GM18868 (cell line): ENCODE measurements around the gene AIRE.
"Not testable (repeated sequence)": the region's sequence is repeated elsewhere in the genome, so short reads cannot be mapped to it uniquely, and the experiment has no call there.

Experiments used
- ATAC-seq: cut with Tn5 transposase; IDR thresholded peaks from one replicate; pipeline ENCODE4 v1.9.1; 2021; ENCODE audit warnings: mild to moderate bottlenecking, moderate library complexity; ENCODE audit not compliant: unreplicated experiment

The AIRE gene

GRCh38 chr21:44265734-44266270 is 19.9 kb upstream of the AIRE start:
- ATAC-seq = no peak

GRCh38 chr21:44267655-44268142 is 18.0 kb upstream of the AIRE start:
- ATAC-seq = no peak

GRCh38 chr21:44269090-44269489 is 16.6 kb upstream of the AIRE start:
- no peak for ATAC-seq

DNA sequence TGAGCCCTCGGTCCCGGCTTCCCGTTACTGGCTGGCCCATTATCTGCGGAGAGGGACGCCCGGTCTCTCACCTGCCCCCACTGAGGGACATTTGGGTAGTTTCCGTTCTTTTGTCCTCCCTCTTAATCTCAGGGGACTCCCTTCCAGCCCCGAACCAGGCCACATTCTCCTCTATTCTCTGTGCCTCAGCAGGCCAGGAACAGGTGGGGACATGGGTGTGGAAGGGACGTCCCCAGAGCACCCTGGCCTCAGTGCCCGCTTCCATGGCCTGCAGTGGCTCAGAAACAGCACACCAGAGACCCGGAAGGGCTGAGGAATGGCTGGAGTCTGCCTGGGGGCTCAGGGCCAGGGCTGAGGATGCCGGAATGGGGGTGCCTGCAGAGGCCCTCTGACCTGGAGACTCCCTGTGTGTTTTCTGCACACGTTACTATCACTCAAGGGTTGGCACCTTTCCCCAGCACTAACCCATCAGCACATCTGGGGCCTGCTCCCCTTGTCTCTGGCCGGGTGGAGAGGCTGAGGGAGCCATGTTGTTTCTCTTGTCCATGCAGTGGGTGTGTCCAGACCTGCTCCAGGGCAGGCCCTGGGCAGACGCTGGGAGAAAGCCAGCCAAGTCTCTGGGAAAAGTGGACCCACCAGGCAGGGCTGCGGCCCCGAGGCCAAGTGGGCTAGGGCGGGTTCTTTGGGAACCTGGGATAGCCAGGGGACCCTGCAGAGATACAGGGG is 14.0 kb upstream of the AIRE start:
- no peak for ATAC-seq

DNA sequence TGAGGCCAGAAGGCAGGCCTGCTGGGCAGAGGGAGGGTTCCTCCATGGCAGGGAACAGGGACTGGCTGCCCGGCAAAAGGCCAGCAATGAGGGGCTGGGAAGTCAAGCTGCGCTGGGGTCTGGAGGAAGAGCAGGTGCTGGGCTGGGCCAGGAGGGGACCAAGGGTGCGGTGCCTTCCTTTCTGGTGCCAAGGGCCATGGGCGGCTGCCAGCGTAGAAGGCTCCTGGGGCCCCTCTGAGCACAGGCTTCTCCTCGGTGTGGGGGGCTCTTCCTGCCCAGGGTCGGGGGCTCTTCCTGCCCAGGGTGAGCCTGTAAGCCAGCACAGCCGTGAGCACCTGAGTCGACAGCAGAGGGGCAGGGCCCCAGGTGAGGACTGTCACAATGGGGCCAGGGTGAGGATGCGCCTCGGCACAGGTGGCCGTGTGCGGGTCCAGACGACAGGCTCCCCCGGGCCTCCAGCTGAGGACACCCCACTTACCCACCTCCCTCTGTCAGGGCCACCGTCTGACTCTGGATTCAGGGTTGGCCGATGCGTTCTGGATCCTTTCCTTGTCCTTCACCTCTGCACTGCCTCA is 13.3 kb upstream of the AIRE start:
- ATAC-seq = no peak

DNA sequence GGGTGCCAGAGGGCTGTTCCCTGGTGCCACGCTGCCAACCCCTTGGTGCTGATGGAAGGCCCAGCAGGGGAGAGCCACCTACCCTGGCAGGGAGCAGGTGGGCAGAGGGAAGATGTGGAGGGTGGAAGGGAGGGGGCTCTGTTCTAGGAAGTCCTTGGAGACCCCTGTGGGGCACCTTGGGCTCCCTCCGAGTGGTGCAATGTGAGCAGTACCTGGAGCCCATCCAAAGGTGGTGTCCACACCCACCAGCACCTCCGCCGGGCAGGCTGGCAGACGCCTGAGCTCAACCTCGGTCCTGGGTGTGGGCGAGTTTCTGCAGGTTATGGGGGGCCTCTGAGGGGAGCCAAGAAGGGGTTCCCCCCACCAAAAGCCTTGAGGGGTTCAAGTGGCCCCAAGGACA is 12.6 kb upstream of the AIRE start:
- ATAC-seq = no peak

DNA sequence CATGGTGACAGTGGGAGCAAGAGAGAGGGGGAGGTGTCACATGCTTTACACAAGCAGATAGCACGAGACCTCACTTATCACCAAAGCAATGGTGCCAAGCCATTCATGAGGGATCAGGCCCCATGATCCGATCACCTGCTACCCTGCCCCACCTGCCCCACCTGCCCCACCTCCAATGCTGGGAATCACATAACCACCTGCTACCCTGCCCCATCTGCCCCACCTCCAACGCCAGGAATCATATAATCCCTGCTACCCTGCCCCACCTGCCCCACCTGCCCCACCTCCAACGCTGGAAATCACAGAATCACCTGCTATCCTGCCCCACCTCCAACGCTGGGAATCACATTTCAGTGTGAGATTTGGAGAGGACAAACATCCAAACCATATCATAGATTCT is 10.6 kb upstream of the AIRE start:
- ATAC-seq = no peak

- no peak for ATAC-seq
These were observed 6.1 kb upstream of the AIRE start for GRCh38 chr21:44279354-44280260.

DNA sequence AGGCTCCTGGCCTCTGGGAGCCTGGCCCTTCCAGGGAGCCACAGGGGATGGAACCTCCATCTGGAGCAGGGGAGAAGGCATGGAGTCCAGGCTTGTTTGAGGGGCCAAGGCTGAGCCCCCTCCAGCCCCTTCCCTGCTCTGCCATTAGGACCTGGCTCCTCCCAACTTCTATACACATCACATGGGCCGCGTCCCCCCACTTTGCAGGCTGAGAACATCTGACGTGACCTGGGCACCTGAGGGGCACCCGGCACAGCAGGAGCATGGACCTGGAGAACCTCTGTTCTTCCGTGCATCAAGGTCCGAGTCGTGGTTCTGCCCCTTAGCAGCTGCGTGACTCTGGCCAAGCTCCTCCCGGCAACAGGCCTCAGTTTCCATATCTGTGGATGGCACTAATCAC is 3.9 kb upstream of the AIRE start:
- no peak for ATAC-seq

- ATAC-seq = no peak
These were observed 3.3 kb upstream of the AIRE start for GRCh38 chr21:44282370-44282769.

DNA sequence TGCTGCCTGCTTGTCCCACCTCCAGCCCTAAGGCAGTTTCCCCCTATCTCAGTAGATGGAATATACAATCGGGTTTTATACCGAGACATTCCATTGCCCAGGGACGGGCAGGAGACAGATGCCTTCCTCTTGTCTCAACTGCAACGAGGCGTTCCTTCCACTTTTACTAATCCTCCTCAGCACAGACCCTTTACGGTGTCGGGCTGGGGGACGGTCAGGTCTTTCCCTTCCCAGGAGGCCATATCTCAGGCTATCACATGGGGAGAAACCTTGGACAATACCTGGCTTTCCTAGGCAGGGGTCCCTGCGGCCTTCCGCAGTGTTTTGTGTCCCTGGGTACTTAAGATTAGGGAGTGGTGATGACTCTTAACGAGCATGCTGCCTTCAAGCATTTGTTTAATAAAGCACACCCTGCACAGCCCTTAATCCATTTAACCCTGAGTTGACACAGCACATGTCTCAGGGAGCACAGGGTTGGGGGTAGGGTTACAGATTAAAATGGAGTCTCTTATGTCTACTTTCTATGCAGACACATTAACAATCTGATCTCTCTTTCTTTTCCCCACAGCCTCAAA is 2.4 kb upstream of the AIRE start:
- ATAC-seq = not testable (repeated sequence)

DNA sequence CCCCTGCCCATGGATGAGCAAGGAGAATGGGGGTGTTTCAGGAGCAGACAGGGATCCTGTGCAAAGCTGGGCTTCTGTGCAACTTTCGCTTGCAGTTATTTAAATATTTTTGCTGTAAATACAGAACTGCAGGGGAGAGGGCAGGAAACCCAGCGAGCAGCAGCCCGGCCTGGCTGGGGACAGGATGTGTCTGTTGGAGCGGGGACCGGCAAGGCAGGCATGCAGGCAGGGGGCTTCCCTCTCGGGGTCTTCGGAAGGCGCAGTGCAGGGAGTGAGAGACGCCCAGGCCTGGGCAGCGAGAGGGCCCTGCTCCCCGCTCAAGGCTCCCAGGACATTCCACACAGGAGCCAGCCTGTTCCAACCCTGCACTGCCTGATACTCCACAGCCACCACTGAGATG is 1.7 kb upstream of the AIRE start:
- ATAC-seq = no peak

DNA sequence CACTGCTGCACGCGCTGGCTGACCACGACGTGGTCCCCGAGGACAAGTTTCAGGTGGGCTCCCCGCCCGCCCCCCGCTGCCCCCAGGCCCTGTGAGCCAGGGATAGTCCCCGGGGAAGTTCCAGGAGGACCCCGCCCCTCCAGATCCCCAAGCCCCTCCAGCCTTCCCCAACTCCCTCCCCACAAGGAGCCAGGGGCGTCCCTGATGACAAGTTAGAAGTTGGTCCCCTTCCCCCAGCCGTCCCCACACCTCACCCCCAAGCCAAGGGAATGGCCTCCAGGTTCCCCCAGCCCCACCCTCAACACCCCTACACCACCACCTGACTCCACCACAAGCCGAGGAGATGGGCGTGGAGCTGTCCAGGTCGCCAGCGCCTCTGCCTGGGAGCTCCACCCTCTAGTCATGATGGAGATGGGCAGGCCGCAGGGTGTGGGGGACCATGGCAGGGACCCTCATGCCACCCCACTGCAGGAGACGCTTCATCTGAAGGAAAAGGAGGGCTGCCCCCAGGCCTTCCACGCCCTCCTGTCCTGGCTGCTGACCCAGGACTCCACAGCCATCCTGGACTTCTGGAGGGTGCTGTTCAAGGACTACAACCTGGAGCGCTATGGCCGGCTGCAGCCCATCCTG is 525 bp downstream of the AIRE start:
- ATAC-seq = no peak

DNA sequence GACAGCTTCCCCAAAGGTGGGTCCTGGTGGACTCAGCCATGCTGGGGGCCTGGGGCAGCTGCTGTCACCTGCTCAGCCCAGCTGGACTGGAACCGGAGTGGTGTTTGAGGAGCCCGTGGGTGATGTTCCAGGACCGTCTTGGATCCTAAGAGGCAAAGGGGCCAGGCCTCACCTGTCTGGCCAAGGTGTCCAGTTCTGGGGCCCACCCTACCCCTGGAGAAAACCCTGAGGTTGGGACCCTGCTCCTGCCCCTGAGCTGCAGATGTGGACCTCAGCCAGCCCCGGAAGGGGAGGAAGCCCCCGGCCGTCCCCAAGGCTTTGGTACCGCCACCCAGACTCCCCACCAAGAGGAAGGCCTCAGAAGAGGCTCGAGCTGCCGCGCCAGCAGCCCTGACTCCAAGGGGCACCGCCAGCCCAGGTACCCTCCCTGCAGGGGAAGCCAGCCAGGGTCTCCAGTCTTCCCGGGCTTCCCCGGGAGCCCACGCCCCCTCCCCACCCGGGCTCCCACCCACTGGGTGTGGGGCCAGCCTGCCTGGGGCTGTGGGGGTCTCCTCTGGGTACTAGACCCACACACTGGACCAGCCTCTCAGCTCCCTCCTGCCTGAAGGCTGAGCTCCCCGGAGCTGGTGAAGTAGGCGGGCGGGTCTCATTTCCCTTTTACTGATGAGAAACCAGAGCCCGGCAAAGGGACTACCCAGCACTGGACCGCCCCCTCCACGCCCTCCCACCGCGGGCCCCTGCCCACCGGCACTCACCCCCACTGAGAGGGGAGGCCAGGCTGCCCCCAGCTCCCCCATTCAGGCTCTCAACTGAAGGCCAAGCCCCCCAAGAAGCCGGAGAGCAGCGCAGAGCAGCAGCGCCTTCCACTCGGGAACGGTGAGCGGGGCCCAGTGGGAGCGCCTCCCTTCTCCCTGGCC is 1.3 kb downstream of the AIRE start:
- no peak for ATAC-seq

DNA sequence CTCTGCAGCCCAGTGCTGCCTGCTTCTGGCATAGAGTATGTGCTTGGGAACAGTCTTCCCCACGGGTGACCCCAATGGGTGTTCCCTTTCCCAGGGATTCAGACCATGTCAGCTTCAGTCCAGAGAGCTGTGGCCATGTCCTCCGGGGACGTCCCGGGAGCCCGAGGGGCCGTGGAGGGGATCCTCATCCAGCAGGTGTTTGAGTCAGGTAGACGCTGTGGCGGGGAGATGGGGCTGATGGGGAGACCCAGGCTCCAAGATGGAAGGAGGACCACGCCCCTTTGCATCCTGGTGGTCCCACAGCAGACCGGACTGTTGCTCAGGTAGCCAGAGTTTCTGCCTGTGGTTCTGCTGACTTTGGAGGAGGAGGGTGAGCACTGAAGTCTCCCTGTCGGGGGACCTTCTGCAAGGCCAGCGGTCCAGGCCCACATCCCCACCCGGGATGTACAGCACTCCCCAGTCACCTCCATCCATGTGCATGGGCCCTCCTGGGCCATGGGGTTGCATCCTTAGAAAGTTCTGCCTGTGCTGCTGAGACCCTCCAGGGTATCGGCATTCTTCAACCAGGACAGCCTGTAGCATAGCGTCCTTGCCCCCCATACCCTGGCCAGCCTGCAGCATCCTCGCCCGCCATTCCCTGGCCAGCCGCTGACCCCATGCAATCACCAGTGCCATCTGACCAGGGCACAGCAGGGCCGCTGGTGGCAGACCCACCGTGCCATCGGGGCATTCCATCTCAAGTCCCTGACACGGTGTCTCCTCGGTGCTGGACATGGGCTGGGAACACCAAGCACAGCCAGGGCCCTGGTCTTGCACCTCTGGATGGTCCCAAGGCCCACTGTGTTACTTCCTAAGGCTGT is 2.8 kb downstream of the AIRE start:
- ATAC-seq = no peak

DNA sequence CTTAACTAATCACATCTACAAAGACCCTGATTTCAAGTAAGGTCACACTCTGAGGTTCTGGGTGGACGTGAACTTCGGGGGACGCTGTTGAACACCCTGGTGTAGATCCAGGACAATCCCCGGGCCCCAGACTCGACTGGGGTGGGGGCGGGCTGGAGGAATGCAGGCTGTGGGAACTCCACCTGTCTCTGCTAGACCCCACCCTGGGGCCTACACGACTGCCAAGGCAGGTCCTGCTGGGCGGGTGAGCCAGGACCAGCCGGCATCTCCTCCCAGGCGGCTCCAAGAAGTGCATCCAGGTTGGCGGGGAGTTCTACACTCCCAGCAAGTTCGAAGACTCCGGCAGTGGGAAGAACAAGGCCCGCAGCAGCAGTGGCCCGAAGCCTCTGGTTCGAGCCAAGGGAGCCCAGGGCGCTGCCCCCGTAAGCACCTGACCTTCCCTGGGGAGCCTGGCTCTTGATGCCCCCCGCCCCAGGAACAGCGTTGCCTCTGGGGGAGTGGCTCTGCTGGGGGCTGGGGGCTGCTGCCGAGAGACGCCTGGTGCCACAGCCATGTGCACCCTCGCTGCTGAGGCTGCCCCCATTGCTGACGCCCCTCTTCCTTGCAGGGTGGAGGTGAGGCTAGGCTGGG is 3.8 kb downstream of the AIRE start:
- no peak for ATAC-seq

DNA sequence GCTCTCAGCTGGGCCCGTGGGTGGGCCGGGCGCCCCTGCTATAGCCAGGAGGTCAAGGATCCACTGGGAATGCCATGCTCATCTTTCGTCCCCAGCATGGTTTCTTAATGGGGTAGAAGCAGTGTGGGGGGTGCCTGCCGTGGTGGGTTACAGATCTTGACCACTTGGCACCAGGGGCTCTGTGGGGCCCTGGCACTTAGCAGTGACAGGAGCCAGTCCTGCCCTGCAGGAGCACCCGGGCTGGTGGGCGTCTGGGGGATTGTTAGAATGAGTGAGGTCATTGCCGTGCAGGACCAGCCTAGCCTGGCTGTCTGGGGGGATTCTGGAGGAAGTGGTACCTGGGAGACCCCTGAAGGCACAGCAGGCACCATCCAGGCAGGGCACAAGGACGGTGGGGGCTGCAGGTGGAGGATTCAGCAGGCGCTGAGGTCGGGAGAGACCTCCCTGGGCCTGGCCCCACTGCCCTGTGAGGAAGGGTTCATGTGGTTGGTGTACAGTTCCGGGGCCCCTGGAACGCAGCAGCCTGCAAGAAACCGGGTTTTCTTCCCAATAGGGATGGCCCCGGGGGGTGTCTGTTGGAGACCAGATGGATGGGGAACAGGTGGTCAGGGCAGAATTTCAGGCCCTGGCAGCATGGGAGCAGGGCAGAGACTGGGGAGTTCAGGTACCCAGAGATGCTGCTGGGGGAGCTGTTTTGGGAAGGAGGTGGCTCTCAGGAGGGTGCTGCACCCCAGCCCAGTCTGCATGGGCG is 4.8 kb downstream of the AIRE start:
- no peak for ATAC-seq
